ENCODE measurements around the gene EGF.

The EGF gene

DNA sequence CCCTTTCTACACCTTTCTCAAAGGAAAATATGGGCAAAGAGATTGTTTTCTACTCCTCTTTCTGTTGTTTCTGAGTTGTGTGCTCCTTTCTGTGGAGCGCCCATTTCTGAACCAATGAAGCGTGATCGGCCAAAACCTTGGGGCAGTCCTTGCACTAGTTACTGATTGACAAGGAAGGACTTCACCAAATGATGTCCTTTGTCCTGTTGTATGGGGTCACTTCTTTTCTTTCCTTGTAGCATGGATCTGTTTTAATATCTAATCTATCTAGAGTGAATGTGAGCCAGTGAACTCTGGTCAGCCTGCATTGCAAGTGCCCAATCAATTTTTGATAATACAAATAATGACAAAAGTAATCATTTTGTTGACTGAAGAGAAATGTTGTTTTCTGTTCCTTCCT is 94.5 kb downstream of the EGF start:
- DNase-seq (ENCODE audit: low read depth) = no peak
- TF ChIP-seq CTCF (IDR thresholded peaks at IDR 0.05; ENCODE audit: low read depth, low read length) (no peak), POLR2A (IDR thresholded peaks at IDR 0.05; ENCODE audit: extremely low read depth, insufficient read length) (no peak), MYC (IDR thresholded peaks at IDR 0.05; ENCODE audit: low read depth, low read length) (no peak)
- TF ChIP-seq, protein P1, sequence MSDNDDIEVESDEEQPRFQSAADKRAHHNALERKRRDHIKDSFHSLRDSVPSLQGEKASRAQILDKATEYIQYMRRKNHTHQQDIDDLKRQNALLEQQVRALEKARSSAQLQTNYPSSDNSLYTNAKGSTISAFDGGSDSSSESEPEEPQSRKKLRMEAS (IDR thresholded peaks at IDR 0.05; ENCODE audit: low read depth, low read length) = no peak
- H3K4me3 ChIP-seq (ENCODE audit: low read depth, low read length) = no peak overlapping the region

DNA sequence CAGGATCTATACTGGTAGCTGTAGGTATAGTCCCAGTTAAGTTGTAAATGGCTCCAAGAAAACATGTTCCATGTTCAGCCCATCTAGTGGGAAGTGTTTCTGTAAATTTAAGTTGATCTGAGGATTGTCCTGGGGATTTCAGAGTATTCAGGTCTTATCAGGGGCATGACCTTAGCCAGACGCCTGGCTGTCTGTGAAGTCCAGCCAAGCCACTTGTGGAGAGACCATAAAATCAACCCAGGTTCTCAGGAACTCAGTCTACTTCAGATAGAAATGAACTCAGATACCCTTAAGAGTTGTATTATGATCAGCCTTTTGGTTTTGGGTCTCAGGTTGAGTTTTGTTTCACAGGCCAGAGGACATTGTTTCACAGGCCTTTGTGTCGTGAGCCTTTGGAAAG is 95.9 kb downstream of the EGF start:
- DNase-seq (ENCODE audit: low read depth) = no peak
- TF ChIP-seq, protein P1 (IDR thresholded peaks at IDR 0.05; ENCODE audit: low read depth, low read length) = no peak
- TF ChIP-seq CTCF (IDR thresholded peaks at IDR 0.05; ENCODE audit: low read depth, low read length) = no peak
- no peak for TF ChIP-seq POLR2A (IDR thresholded peaks at IDR 0.05; ENCODE audit: extremely low read depth, insufficient read length)
- H3K4me3 ChIP-seq (ENCODE audit: low read depth, low read length) = no peak overlapping the region

DNA sequence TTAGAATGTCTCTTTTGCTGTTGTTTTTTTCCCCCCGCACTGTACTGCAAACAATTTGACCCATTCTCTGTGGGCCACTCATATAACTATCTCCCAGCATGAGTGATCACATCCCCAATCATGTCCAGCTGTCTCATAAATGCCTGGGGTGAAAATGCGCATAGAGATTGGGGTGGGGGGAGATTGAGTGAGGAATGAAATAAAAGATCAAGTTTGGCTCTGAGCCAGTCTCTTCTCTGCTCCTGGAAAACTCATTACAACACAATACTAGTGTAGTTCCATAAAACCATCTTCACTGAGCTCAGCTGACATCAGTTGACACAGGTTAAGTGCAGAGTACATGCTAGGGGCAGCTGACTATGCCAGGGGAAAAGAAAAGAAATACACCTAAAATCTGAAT is 96.9 kb downstream of the EGF start:
- no peak for TF ChIP-seq CTCF (IDR thresholded peaks at IDR 0.05; ENCODE audit: low read depth, low read length)
- TF ChIP-seq, protein P1 (IDR thresholded peaks at IDR 0.05; ENCODE audit: low read depth, low read length) = no peak
- TF ChIP-seq POLR2A (IDR thresholded peaks at IDR 0.05; ENCODE audit: extremely low read depth, insufficient read length) = no peak
- TF ChIP-seq MYC (IDR thresholded peaks at IDR 0.05; ENCODE audit: low read depth, low read length) = no peak
- no peak for DNase-seq (ENCODE audit: low read depth)
- H3K4me3 ChIP-seq (ENCODE audit: low read depth, low read length) = no peak overlapping the region

DNA sequence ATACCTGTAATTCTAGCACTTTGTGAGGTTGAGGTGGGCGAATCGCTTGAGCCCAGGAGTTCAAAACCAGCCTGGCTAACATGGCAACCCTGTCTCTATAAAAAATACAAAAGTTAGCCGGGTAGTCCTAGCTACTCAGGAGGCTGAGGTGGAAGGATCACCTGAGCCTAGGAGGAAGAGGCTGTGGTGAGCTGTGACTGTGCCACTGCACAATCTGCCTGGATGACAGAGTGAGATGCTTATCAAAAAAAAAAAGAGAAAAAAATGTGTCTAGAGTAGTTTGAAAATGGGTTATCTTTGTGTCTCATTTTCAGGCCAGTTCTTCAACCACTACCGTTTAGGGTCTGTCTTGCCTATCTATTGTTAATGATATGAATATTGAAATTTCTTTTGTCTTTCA is 98.1 kb downstream of the EGF start:
- TF ChIP-seq MYC (IDR thresholded peaks at IDR 0.05; ENCODE audit: low read depth, low read length) (no peak), POLR2A (IDR thresholded peaks at IDR 0.05; ENCODE audit: extremely low read depth, insufficient read length) (no peak)

DNA sequence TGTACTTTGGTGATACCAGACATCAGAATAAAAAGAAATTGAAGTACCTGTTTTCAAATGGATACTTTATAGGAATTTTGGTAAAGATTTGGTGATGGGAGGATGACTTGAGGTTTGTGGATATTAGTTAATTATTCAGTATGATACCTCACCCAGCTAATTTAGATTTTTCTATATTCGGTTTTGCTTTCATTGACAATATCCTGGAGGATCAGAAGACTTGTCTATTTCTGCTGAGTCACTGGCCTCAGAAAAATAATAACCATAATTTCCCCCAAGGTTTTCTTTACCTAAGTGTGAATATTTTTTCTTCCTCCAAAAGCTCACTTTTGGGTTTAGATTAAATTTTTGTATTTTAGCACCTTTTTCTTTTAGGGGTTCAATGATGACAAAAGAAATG is 100.2 kb downstream of the EGF start:
- H3K4me3 ChIP-seq (ENCODE audit: low read depth, low read length) = no peak overlapping the region
- TF ChIP-seq CTCF (IDR thresholded peaks at IDR 0.05; ENCODE audit: low read depth, low read length) (no peak), POLR2A (IDR thresholded peaks at IDR 0.05; ENCODE audit: extremely low read depth, insufficient read length) (no peak), MYC (IDR thresholded peaks at IDR 0.05; ENCODE audit: low read depth, low read length) (no peak)
- TF ChIP-seq, protein P1 (IDR thresholded peaks at IDR 0.05; ENCODE audit: low read depth, low read length) = no peak
- DNase-seq (ENCODE audit: low read depth) = no peak

More for the DNA sequence above, 98.1 kb downstream of the EGF start:
- DNase-seq (ENCODE audit: low read depth) = no peak
- H3K4me3 ChIP-seq (ENCODE audit: low read depth, low read length) = no peak overlapping the region

DNA sequence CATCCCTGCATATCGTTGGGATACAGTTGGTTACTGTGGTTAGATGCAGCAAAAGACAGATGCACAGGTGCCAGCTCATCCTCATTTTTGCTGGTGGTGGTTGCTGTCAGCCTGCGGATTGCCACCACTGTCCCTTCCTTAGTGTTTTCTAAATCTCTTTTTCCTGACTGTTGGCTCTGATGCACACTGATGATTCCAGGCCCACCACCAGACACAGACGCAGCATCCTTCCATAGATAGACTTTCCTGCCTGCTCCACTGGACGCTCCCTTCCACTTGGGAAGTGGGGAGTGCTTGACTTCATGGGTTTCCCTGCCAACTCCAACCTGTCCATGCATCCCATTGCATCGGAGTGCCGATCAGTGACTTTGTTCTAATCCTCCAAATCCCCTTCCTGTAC is 101.5 kb downstream of the EGF start:
- no peak for DNase-seq (ENCODE audit: low read depth)
- TF ChIP-seq CTCF (IDR thresholded peaks at IDR 0.05; ENCODE audit: low read depth, low read length) = no peak
- TF ChIP-seq POLR2A (IDR thresholded peaks at IDR 0.05; ENCODE audit: extremely low read depth, insufficient read length) = no peak
- TF ChIP-seq, protein P1 (IDR thresholded peaks at IDR 0.05; ENCODE audit: low read depth, low read length) = no peak
- TF ChIP-seq MYC (IDR thresholded peaks at IDR 0.05; ENCODE audit: low read depth, low read length) = no peak
- H3K4me3 ChIP-seq (ENCODE audit: low read depth, low read length) = no peak overlapping the region
